Left lung (tissue), 10 donors: ENCODE measurements around the gene TRIM46. TPM values are rescaled to one million over a fixed set of nuclear protein-coding genes. Genes with fewer than 3 reads are reported as not detected.

ENCODE experiments used
- ATAC-seq: fragments of 200-7000 bp; cut with Tn5 transposase; one replicate; pipeline ENCODE4 v1.9.1; 2020; ENCODE audit warnings: moderate library complexity
- DNase-seq, 4 donors: peaks; one replicate each; pipeline ENCODE4 v3.0.0-alpha.2; 2013 to 2020
- H3K27ac ChIP-seq, 2 donors: fragments of 200-600 bp; sonication (generic) in 1 of 2; one replicate each; pipeline versions ENCODE4 v1.5.0 to v1.8.0; 2020 to 2021
- H3K27me3 ChIP-seq, 2 donors: fragments of 200-600 bp; sonication (generic) in 1 of 2; one replicate each; pipeline versions ENCODE4 v1.5.0 to v1.8.0; 2020 to 2021
- H3K36me3 ChIP-seq, 2 donors: fragments of 200-600 bp; sonication (generic) in 1 of 2; one replicate each; pipeline versions ENCODE4 v1.5.0 to v1.8.0; 2020 to 2021
- H3K4me1 ChIP-seq, 2 donors: fragments of 200-600 bp; one replicate each; pipeline ENCODE4 v1.8.0; 2021
- H3K4me3 ChIP-seq, 2 donors: fragments of 200-600 bp; sonication (generic) in 1 of 2; one replicate each; pipeline versions ENCODE4 v1.5.0 to v1.8.0; 2020 to 2021; ENCODE audit warnings: mild to moderate bottlenecking in 1 of 2
- H3K9me3 ChIP-seq, 2 donors: fragments of 200-600 bp; sonication (generic) in 1 of 2; one replicate each; pipeline versions ENCODE4 v1.5.0 to v1.8.0; 2020 to 2021
- CTCF ChIP-seq, 2 donors: fragments of 200-600 bp; sonication (generic) in 1 of 2; IDR thresholded peaks; one replicate each; pipeline versions ENCODE4 v1.5.0 to v1.8.0; 2021; ENCODE audit warnings: antibody characterized with exemption in 2 of 2
- intact Hi-C, 2 donors: fragments of 100-400 bp; cut with DNase I; formaldehyde crosslinking; loops; one replicate each; pipeline versions ENCODE4 v1.11.2 to v1.14.2; 2022
- polyA plus RNA-seq, 6 donors: library from polyadenylated mRNA; unstranded; fragments of 120-200 nt; gene quantifications; one replicate each; pipeline ENCODE4 v1.2.1, GENCODE V29; 2013; ENCODE audit not compliant: insufficient read length in 6 of 6
- total RNA-seq, 2 donors: library from RNA; stranded (reverse); fragmentation: NEBNext Ultra II Directional; extraction: Animal tissue kit (Norgen Biotek cat#: 25700); gene quantifications; one replicate each; pipeline ENCODE4 v1.2.1, GENCODE V29; 2021
- donor health status: DM: no; HTN: yes; CAD: no.
- donor health status: DM: no; HTN: no; CAD: no.

The TRIM46 gene
- total and polyA plus RNA-seq, 8 donors: 0.45 to 6.2 (median 4.2) TPM

DNA sequence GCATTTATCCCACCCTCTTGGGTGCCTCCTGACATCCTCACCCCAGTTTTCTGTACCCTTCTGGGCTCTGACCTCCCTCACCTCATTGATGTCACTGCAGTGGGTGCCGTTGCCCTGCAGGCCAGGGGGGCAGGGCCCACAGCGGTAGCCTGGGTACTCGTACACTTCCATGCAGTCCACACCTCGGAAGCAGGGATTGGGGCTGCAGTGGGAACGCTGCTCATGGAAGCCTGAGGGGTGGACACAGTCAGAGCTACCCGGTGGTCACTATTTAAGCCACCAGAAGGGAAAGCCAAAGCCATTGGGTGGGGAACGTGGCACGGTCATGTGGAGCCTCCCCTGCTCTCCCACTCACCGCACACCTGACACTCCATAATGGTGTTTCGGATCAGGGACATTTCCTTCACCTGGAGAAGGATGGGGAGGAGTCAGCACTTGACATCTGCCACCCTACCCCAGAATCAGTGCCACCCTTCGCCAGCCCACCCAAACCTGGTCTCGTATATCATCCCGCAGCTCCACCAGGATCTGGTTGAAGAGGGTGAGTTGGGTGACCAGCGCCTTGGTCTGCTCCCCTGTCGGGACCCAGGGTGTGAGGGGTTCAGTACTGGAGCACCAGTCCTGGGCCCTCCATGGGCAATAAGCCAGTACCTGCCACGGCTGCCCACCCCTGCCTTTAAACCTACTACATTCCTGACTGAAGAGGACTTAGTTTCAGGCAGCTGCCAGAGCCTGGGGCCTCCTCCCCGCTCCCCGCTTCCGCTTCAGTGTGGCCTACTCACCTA lies 29.3 kb downstream of the TRIM46 start:
- no peaks in the 10 kb centered on the region for H3K27me3 ChIP-seq
- DNase-seq: peak in 1 of 4 donors; percentile 55
- H3K36me3 ChIP-seq: peaks cover 0 to 20% of the 10 kb centered on the region in 2 donors
- TF ChIP-seq CTCF (IDR thresholded peaks at IDR 0.05): no peak
- H3K4me1 ChIP-seq: peaks cover 9 to 17% of the 10 kb centered on the region in 2 donors
- no peak overlapping the region for H3K4me3 ChIP-seq
- no peak for ATAC-seq
- no peak overlapping the region for H3K27ac ChIP-seq
- intact Hi-C loops: no loop called here
- H3K9me3 ChIP-seq: no peaks in the 10 kb centered on the region

DNA sequence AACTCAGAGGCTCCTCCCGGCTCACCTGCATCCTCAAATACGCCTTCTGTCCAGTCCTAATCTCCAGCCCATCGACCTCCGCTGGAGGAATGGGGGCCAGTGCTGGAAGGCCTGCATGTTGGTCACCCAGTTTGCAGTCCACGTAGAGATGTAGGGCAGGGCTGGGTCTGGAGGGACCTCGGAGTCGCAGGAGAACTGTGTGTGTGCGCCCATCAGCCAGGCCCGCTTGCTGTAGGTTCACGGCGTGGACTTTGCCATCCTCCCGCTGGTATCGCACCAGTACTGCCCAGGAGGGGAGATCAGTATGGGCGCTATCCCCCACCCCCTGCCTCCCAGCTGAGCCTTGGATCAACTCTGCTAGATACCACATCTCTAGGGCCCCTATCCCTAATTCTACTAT lies 31.4 kb downstream of the TRIM46 start:
- no peaks in the 10 kb centered on the region for H3K9me3 ChIP-seq
- ATAC-seq: no peak
- no peak for DNase-seq
- peaks cover 19 to 30% of the 10 kb centered on the region in 2 donors for H3K4me1 ChIP-seq
- no peaks in the 10 kb centered on the region for H3K27me3 ChIP-seq
- H3K27ac ChIP-seq: no peak overlapping the region
- intact Hi-C loops: no loop called here
- peaks cover 0 to 9% of the 10 kb centered on the region in 2 donors for H3K36me3 ChIP-seq
- no peak overlapping the region for H3K4me3 ChIP-seq
- TF ChIP-seq CTCF (IDR thresholded peaks at IDR 0.05): no peak

DNA sequence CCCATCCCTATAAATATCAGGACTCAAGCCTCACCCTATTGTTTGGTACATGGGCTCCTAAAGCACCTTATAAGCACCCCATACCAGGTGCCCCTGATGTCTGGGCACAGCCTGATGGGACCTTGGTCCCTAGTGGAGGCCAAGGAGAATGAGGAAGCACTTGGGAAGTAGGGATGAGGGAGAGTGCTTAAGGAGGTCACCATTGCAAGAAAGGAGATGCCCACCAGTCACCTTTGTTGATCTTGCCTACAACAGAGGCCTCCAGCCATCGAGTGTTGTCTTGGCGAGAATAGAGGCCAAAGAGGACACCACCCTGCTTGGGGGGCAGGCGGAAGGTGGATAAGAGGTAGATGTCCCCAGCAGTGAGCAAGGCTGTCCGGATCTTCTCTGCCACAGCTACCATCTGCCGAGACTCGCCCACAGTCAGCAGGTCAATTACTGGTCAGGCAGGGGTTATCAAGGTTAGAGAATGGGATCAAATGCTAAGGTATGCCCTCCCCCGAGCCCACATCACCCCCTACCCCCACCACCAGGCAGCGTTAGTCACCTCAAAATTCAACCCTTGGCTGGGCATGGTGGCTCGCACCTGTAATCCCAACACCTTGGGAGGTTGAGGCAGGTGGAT lies 32.4 kb downstream of the TRIM46 start:
- ATAC-seq (no peak), DNase-seq (peak in 1 of 4 donors; percentile 5)
- no peaks in the 10 kb centered on the region for H3K9me3 ChIP-seq
- no peaks in the 10 kb centered on the region for H3K27me3 ChIP-seq
- no peak overlapping the region for H3K4me3 ChIP-seq
- peaks cover 20 to 37% of the 10 kb centered on the region in 2 donors for H3K4me1 ChIP-seq
- TF ChIP-seq CTCF (IDR thresholded peaks at IDR 0.05): no peak
- H3K27ac ChIP-seq: no peak overlapping the region
- H3K36me3 ChIP-seq: no peaks in the 10 kb centered on the region
- intact Hi-C loops: no loop called here

DNA sequence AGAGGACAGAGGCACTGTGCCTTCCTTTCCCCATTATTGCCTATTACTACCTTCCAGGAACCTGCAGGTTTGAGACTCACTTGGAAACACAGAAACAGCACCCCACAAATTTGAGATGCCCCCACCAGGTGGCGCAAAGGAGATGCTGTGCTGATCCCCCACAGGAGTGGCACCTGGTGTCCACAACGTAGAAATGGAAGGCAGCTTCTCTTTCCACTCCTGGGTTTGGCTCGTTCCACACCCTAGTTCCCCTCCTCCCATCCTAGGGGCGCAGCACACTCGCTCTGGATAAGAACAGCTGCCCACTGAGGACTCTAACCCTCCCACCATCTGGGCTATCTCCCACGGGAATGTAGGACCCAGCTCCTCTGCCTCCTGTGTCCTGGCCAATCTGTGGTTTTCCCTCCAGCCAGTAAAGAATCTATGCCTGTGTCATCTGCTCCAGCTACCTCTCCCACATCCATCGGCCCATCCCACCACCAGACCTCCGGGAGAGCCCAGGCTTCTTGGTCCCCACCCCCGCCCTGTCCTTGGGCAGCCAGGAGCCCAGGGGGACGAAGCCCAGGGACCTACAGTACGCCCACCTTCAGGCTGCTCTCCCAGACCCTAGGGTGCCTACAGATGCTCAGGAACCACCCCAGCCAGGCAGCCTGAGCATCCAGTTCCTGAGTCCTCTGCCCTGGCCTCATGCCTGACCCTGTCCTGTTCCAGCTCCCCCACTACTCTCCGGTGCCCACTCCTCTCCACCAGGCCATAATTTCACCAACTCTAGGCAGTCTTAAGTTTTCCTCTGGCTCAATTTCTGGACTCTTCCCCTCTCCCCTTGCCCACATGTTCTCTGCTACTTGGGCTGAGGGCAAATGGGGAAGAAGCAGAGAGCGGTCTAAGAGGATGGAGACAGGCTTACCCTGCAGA lies 33.5 kb downstream of the TRIM46 start:
- peaks cover 0 to 7% of the 10 kb centered on the region in 2 donors for H3K36me3 ChIP-seq
- DNase-seq (peak; percentile 56 to 93 (median 85)), ATAC-seq (peak; percentile 50)
- H3K4me1 ChIP-seq: peaks cover 20 to 37% of the 10 kb centered on the region in 2 donors
- peak overlapping the region; percentile 98 to 100 for H3K27ac ChIP-seq
- H3K27me3 ChIP-seq: no peaks in the 10 kb centered on the region
- intact Hi-C loops: no loop called here
- peak overlapping the region; percentile 15 to 75 for H3K4me3 ChIP-seq
- no peaks in the 10 kb centered on the region for H3K9me3 ChIP-seq
- peak; percentile 64 to 79 for TF ChIP-seq CTCF (IDR thresholded peaks at IDR 0.05)
